ENCODE data around the gene PRR12. TPM values are rescaled to one million over a fixed set of nuclear protein-coding genes. Genes with fewer than 3 reads are reported as not detected.

Gene PRR12
- total RNA-seq, 4 donors from 2014 or later: 13.5 to 39.6 (median 28.1) TPM

DNA sequence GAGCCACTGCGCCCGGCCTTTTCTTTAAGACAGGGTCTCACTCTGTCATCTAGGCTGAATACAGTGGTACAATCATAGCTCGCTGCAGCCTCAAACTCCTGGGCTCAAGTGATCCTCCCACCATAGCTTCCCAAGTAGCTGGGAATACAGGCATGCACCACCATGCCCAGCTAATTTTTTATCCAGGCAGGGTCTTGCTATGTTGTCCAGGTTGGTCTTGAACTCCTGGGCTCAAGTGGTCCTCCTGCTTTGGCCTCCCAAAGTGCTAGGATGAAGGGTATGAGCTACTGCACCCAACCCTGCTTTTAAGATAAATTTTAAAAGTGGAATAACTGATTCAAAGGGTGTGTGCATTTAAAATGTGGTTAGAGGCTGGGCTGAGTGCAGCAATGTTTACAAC lies 24.7 kb upstream of the PRR12 start:
- TF ChIP-seq, protein P1, sequence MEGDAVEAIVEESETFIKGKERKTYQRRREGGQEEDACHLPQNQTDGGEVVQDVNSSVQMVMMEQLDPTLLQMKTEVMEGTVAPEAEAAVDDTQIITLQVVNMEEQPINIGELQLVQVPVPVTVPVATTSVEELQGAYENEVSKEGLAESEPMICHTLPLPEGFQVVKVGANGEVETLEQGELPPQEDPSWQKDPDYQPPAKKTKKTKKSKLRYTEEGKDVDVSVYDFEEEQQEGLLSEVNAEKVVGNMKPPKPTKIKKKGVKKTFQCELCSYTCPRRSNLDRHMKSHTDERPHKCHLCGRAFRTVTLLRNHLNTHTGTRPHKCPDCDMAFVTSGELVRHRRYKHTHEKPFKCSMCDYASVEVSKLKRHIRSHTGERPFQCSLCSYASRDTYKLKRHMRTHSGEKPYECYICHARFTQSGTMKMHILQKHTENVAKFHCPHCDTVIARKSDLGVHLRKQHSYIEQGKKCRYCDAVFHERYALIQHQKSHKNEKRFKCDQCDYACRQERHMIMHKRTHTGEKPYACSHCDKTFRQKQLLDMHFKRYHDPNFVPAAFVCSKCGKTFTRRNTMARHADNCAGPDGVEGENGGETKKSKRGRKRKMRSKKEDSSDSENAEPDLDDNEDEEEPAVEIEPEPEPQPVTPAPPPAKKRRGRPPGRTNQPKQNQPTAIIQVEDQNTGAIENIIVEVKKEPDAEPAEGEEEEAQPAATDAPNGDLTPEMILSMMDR (IDR thresholded peaks at IDR 0.05): no peak
- no peak for TF ChIP-seq POLR2A (IDR thresholded peaks at IDR 0.05)
- H3K36me3 ChIP-seq: no peaks in the 10 kb centered on the region
- H3K27me3 ChIP-seq: no peaks in the 10 kb centered on the region
- H3K4me1 ChIP-seq: peaks cover 3 to 85% (median 15%) of the 10 kb centered on the region in 4 donors
- DNase-seq: no peak
- no peak overlapping the region for H3K27ac ChIP-seq
- H3K9me3 ChIP-seq: no peaks in the 10 kb centered on the region
- no peak overlapping the region for H3K4me3 ChIP-seq

DNA sequence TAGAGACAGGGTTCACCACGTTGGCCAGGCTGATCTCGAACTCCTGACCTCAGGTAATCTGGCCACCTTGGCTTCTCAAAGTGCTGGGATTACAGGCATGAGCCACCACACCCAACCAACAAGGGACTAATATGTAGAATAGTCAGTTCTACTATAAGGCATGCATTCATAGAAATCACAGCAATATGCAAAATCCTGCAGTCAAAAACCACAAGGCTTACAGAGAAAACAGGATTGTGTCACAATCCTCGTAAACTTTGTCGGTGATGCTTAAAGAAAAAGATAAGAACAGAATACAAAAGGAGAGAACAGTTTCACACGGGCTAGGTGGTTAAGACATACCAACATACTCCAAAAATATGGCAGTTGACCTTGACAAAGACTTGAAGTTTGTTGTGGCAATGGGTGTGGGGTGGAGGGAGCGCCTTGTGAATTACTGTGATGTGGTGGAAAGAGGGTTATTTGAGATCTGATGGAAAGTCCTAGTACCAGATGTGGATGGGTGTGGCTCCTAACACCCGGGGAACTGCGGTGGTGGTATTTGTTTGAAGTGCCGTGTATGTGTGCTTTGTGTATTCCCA lies 23.0 kb upstream of the PRR12 start:
- DNase-seq: peak in 2 of 3 donors; percentile 57 to 67
- Histone ChIP-seq H3K4me1 (peaks cover 6 to 73% (median 12%) of the 10 kb centered on the region in 4 donors), H3K36me3 (no peaks in the 10 kb centered on the region), H3K4me3 (no peak overlapping the region), H3K27me3 (no peaks in the 10 kb centered on the region), H3K27ac (peak overlapping the region; percentile 29 to 66 (median 65)), H3K9me3 (no peaks in the 10 kb centered on the region)
- TF ChIP-seq POLR2A (IDR thresholded peaks at IDR 0.05): no peak
- TF ChIP-seq, protein P1 (IDR thresholded peaks at IDR 0.05): no peak

GRCh38 chr19:49570138-49570856 lies 20.7 kb upstream of the PRR12 start:
- H3K4me1 ChIP-seq: peaks cover 6 to 50% (median 9%) of the 10 kb centered on the region in 4 donors
- H3K27ac ChIP-seq: peak overlapping the region in 1 of 4 donors; percentile 50
- no peaks in the 10 kb centered on the region for H3K27me3 ChIP-seq
- no peaks in the 10 kb centered on the region for H3K9me3 ChIP-seq
- H3K4me3 ChIP-seq: no peak overlapping the region
- DNase-seq: peak in 2 of 3 donors; percentile 67 to 85
- H3K36me3 ChIP-seq: peaks cover 0 to 19% (median 0%) of the 10 kb centered on the region in 3 donors
- TF ChIP-seq, protein P1 (IDR thresholded peaks at IDR 0.05): peak; percentile 97 to 100 (median 100)
- no peak for TF ChIP-seq POLR2A (IDR thresholded peaks at IDR 0.05)

- no peak overlapping the region for H3K4me3 ChIP-seq
- H3K36me3 ChIP-seq: peaks cover 0 to 27% (median 0%) of the 10 kb centered on the region in 3 donors
- peak in 1 of 3 donors; percentile 74 for DNase-seq
- peaks cover 6 to 45% (median 9%) of the 10 kb centered on the region in 4 donors for H3K4me1 ChIP-seq
- H3K9me3 ChIP-seq: no peaks in the 10 kb centered on the region
- peak overlapping the region in 1 of 4 donors; percentile 47 for H3K27ac ChIP-seq
- no peaks in the 10 kb centered on the region for H3K27me3 ChIP-seq
- TF ChIP-seq POLR2A (IDR thresholded peaks at IDR 0.05): no peak
- TF ChIP-seq, protein P1 (IDR thresholded peaks at IDR 0.05): peak in 5 of 6 experiments; percentile 6 to 67 (median 61)
Measured at GRCh38 chr19:49570997-49571676, 19.8 kb upstream of the PRR12 start.

GRCh38 chr19:49573009-49573408 lies 18.0 kb upstream of the PRR12 start:
- no peak overlapping the region for H3K27ac ChIP-seq

More at GRCh38 chr19:49573009-49573408, 18.0 kb upstream of the PRR12 start:
- no peaks in the 10 kb centered on the region for H3K9me3 ChIP-seq
- peaks cover 1 to 36% (median 5%) of the 10 kb centered on the region in 4 donors for H3K4me1 ChIP-seq
- H3K27me3 ChIP-seq: no peaks in the 10 kb centered on the region
- no peak for DNase-seq
- no peak overlapping the region for H3K4me3 ChIP-seq
- H3K36me3 ChIP-seq: peaks cover 0 to 31% (median 0%) of the 10 kb centered on the region in 3 donors
- TF ChIP-seq POLR2A (IDR thresholded peaks at IDR 0.05): no peak
- TF ChIP-seq, protein P1 (IDR thresholded peaks at IDR 0.05): no peak

Measured in Peyer's patch (tissue), 4 donors.